Hepatocyte (in vitro differentiated cells): Measurements from ENCODE around the gene PMS2. TPM values are rescaled to one million over a fixed set of nuclear protein-coding genes. Genes with fewer than 3 reads are reported as not detected.
A peak's percentile ranks its signal among the peaks of the same experiment; 100 is the strongest.

Source experiments
- DNase-seq: peaks from one replicate; pipeline ENCODE4 v3.0.0-alpha.2; 2016; ENCODE audit warnings: low spot score
- H2AFZ ChIP-seq: fragments of 200-600 bp; sonication (generic); 2 replicates; pipeline ENCODE4 v1.6.0; 2016; ENCODE audit warnings: antibody characterized with exemption, mild to moderate bottlenecking
- H3K27ac ChIP-seq: fragments of 200-600 bp; sonication (generic); 2 replicates; pipeline ENCODE4 v1.5.1; 2016; ENCODE audit warnings: mild to moderate bottlenecking
- H3K27me3 ChIP-seq: fragments of 200-600 bp; sonication (generic); 2 replicates; pipeline ENCODE4 v1.6.1; 2016
- H3K36me3 ChIP-seq: fragments of 200-600 bp; sonication (generic); replicated peaks from 2 replicates; pipeline ENCODE4 v1.5.1; 2016; ENCODE audit warnings: low read depth; ENCODE audit not compliant: insufficient read depth
- H3K4me1 ChIP-seq: fragments of 200-600 bp; sonication (generic); 2 replicates; pipeline ENCODE4 v1.5.1; 2016; ENCODE audit warnings: mild to moderate bottlenecking, moderate library complexity; ENCODE audit not compliant: insufficient read depth
- H3K4me2 ChIP-seq: fragments of 200-600 bp; sonication (generic); 2 replicates; pipeline ENCODE4 v1.6.0; 2016
- H3K4me3 ChIP-seq: fragments of 200-600 bp; sonication (generic); 2 replicates; pipeline ENCODE4 v1.5.1; 2016; ENCODE audit warnings: mild to moderate bottlenecking
- H3K79me2 ChIP-seq: fragments of 200-600 bp; sonication (generic); 2 replicates; pipeline ENCODE4 v1.6.0; 2017; ENCODE audit warnings: mild to moderate bottlenecking
- H3K9me2 ChIP-seq: fragments of 200-600 bp; sonication (generic); replicated peaks from 2 replicates; pipeline ENCODE4 v1.6.0; 2017; ENCODE audit warnings: mild to moderate bottlenecking; ENCODE audit not compliant: insufficient read depth
- H3K9me3 ChIP-seq: fragments of 200-600 bp; sonication (generic); 2 replicates; pipeline ENCODE4 v1.5.1; 2016; ENCODE audit warnings: low read depth, mild to moderate bottlenecking
- H4K20me1 ChIP-seq: fragments of 200-600 bp; sonication (generic); 2 replicates; pipeline ENCODE4 v1.6.0; 2016; ENCODE audit warnings: mild to moderate bottlenecking; ENCODE audit not compliant: insufficient read depth, poor library complexity, severe bottlenecking
- EZH2 ChIP-seq: fragments of 200-600 bp; sonication (generic); IDR thresholded peaks from 2 replicates; pipeline ENCODE4 v1.6.1; 2016; ENCODE audit warnings: antibody characterized with exemption, mild to moderate bottlenecking, borderline replicate concordance
- EZH2phosphoT487 ChIP-seq: fragments of 200-600 bp; sonication (generic); IDR thresholded peaks from one replicate; pipeline ENCODE4 v1.6.1; 2018; ENCODE audit warnings: antibody characterized with exemption, mild to moderate bottlenecking, low read depth, moderate library complexity; ENCODE audit not compliant: unreplicated experiment, severe bottlenecking
- WGBS: methylation state at CpG from one replicate; pipeline ENCODE4 v1.1.6; 2016; ENCODE audit warnings: low lambda C conversion rate; ENCODE audit errors: missing lambda C conversion rate; 5-methylcytosine and 5-hydroxymethylcytosine counted together
- polyA plus RNA-seq: library from polyadenylated mRNA; unstranded; fragments of >200 nt; fragmentation: Nextera tagmentation; extraction: Ambion mirVana; gene quantifications from 2 replicates; pipeline ENCODE4 v1.2.1, GENCODE V29; 2016
- total RNA-seq: library from RNA; depleted of rRNA; stranded (reverse); fragments of >200 nt; gene quantifications from 2 replicates; pipeline ENCODE4 v1.2.3, GENCODE V29; 2014
- TF ChIP-seq, protein P1 (sequence below): fragments of 200-600 bp; sonication (generic); IDR thresholded peaks from 2 replicates; pipeline ENCODE4 v1.5.1; 2016; ENCODE audit warnings: antibody characterized with exemption, mild to moderate bottlenecking; ENCODE audit not compliant: poor library complexity

The PMS2 gene, protein sequence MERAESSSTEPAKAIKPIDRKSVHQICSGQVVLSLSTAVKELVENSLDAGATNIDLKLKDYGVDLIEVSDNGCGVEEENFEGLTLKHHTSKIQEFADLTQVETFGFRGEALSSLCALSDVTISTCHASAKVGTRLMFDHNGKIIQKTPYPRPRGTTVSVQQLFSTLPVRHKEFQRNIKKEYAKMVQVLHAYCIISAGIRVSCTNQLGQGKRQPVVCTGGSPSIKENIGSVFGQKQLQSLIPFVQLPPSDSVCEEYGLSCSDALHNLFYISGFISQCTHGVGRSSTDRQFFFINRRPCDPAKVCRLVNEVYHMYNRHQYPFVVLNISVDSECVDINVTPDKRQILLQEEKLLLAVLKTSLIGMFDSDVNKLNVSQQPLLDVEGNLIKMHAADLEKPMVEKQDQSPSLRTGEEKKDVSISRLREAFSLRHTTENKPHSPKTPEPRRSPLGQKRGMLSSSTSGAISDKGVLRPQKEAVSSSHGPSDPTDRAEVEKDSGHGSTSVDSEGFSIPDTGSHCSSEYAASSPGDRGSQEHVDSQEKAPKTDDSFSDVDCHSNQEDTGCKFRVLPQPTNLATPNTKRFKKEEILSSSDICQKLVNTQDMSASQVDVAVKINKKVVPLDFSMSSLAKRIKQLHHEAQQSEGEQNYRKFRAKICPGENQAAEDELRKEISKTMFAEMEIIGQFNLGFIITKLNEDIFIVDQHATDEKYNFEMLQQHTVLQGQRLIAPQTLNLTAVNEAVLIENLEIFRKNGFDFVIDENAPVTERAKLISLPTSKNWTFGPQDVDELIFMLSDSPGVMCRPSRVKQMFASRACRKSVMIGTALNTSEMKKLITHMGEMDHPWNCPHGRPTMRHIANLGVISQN
- total RNA-seq (13.9 and 15.9 TPM in 2 replicates), polyA plus RNA-seq (5.8 and 6.2 TPM in 2 replicates)

DNA sequence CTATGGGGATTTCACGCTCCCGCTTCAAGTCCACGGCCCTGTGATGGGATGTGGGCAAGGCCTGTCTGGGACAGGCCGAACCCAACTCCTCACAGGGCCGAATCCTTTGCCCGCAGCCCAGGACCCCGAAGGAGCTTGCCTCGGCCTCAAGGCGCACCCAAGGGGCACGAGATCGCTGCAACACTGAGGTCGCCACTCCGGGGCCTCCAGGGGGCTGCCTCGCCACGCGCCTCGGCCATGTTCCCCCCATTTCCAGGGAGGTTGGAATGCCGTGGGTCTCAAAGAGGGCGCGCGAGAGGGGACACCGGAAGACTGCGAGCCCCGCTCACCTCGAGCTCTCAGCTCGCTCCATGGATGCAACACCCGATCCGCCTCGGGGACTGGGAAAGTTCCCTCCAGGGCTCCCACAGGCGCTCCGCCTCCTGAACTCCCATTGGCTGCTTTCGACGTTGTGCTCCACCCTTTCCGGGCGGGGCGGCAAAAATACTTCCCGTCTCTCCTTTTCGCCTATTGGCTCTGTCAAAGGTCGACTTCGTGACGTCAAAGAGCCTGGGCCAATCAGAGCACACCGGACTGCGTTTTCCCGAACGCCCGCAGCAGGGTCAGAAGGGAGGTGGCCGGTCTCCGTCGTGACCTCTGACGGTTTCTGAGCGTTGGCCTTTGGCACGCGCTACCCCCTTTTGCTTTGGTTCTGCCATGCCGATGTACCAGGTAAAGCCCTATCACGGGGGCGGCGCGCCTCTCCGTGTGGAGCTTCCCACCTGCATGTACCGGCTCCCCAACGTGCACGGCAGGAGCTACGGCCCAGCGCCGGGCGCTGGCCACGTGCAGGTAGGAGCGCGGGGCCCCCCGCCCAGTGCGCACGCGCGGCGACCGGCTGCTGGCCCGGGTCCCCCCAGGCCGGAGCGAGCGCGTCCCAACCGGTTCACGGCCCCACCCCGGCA is at the start of gene PMS2, which contains the start of gene AIMP2:
TSS of gene PMS2 (minus strand) at position 382 of the 944 bp plus-strand sequence. CDS start at position 352, 30 bp downstream.
TSS of gene AIMP2 (plus strand) at position 605 of the 944 bp plus-strand sequence. CDS start at position 697, 92 bp downstream.
- H3K9me2 ChIP-seq, result no peaks in the 10 kb centered on the region
- TF ChIP-seq, protein P1, sequence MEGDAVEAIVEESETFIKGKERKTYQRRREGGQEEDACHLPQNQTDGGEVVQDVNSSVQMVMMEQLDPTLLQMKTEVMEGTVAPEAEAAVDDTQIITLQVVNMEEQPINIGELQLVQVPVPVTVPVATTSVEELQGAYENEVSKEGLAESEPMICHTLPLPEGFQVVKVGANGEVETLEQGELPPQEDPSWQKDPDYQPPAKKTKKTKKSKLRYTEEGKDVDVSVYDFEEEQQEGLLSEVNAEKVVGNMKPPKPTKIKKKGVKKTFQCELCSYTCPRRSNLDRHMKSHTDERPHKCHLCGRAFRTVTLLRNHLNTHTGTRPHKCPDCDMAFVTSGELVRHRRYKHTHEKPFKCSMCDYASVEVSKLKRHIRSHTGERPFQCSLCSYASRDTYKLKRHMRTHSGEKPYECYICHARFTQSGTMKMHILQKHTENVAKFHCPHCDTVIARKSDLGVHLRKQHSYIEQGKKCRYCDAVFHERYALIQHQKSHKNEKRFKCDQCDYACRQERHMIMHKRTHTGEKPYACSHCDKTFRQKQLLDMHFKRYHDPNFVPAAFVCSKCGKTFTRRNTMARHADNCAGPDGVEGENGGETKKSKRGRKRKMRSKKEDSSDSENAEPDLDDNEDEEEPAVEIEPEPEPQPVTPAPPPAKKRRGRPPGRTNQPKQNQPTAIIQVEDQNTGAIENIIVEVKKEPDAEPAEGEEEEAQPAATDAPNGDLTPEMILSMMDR, result peak; percentile 15
- TF ChIP-seq EZH2 (no peak), EZH2phosphoT487 (no peak)
- H2AFZ ChIP-seq, result peak within 1 kb of the TSS; percentile 58
- H3K79me2 ChIP-seq, result peaks cover 44% of the 10 kb centered on the region
- H3K27me3 ChIP-seq, result no peaks in the 10 kb centered on the region
- H3K36me3 ChIP-seq, result no peaks in the 10 kb centered on the region
- H3K4me2 ChIP-seq, result peak within 1 kb of the TSS; percentile 85
- H3K27ac ChIP-seq, result peak within 1 kb of the TSS; percentile 92
- no peaks in the 10 kb centered on the region for H4K20me1 ChIP-seq
- WGBS, result 2% methylated on average over 83 of the region's 84 CpGs
- peak within 1 kb of the TSS; percentile 41 for H3K4me3 ChIP-seq
- H3K4me1 ChIP-seq, result peaks cover 20% of the 10 kb centered on the region
- peak; percentile 98 for DNase-seq
- no peaks in the 10 kb centered on the region for H3K9me3 ChIP-seq

- Histone ChIP-seq H3K4me1 (peaks cover 9% of the 10 kb centered on the region), H3K9me2 (no peaks in the 10 kb centered on the region), H3K79me2 (peaks cover 55% of the 10 kb centered on the region), H3K4me2 (peak overlapping the region; percentile 74), H2AFZ (no peak overlapping the region), H3K27ac (peak overlapping the region; percentile 97), H3K36me3 (no peaks in the 10 kb centered on the region), H3K9me3 (no peaks in the 10 kb centered on the region), H3K4me3 (peak overlapping the region; percentile 56), H4K20me1 (peaks cover 8% of the 10 kb centered on the region), H3K27me3 (no peaks in the 10 kb centered on the region)
- 53% methylated on average over 14 of the region's 14 CpGs for WGBS
- TF ChIP-seq, protein P1, result no peak
- no peak for TF ChIP-seq EZH2
- TF ChIP-seq EZH2phosphoT487, result no peak
- no peak for DNase-seq
Measured at GRCh38 chr7:6057316-6058129, 48.7 kb upstream of the PMS2 start.
